NCI-H446 treated with DMSO at 0.1 percent for 48 hours (cell line): ENCODE measurements around the gene RAB44.
A peak's percentile ranks its signal among the peaks of the same experiment; 100 is the strongest.
"Not testable (repeated sequence)": the region's sequence is repeated elsewhere in the genome, so short reads cannot be mapped to it uniquely, and the experiment has no call there.

Source experiments
- DNase-seq: peaks from one replicate; lab custom pipeline; 2025; lab: John Stamatoyannopoulos, UW

Gene RAB44

DNA sequence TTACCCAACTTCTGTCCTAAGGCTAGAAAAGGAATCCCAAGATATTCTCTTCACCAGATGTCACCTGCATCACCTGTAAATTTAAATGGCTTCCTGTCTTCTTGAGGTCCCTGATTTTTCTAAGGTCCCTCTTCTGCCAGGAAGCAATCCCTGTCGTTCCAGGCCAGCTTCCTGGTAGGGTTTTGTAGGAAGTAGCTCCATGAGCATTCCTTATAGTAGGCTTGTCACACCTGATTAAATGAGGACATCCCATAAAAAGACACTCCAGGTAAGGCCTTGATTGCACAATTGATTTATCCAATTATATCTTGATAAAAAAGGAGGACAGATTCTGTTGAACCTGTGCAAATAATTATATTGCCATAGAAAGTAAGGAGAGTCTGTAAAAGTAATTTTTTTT lies 8.7 kb downstream of the RAB44 start:
- DNase-seq: no peak

DNA sequence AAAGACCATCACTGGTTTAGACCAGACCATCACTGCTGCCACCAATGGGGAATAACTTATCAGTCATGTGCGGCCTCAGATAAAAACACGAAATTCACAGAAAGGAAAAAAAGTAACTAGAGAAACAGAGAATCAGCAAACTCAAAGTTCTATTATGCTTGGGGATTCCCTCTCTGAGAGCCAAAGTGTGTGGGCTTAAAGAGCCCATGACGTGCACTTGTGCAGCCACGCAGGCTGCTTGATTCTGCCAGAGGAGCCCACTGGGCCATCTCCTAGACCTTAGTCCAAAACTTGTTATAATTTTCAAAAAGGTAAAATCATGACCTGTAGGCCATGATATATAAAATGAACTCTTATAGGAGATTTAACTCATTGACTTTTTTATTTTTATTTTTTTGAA lies 15.2 kb downstream of the RAB44 start:
- DNase-seq: no peak

DNA sequence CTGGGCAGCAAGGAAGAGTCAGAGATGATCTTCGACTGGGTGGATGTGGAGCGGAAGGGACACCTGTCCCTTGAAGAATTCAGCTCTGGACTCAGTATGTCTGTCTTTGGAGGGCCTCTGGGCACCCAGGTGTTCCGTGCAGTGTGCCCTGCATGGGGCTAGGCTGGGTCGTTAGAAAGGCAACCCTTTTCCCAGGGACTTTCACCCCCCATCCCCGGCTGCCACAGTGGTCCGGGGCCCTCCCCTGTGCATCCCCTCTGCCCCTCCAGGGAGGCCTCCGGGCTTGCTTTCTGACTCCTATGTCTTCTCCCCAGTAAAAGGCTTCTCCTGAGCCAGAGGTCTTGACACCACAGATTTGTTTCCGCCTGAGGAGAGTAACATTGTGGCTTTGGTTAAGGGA lies 16.2 kb downstream of the RAB44 start:
- DNase-seq: no peak

DNA sequence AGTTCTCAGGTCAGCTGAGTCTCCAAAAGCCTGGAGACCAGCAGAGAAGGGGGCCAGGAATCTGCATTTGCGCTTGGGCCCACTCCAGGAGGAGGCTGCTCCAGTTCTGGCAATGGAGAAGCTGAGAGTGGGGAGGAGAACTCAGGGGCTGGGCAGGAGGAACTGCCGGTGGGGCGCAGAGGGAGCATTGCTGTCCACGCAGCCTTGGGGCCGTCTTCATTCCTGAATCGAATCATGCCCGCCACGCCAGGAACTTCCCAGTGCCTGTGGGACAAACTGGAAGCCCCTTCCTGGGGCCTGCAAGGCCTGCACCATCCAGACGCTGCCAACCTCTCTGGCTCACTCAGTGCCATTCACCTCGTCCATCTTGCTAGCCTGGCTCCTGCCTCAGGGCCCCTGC lies 16.9 kb downstream of the RAB44 start:
- no peak for DNase-seq

DNA sequence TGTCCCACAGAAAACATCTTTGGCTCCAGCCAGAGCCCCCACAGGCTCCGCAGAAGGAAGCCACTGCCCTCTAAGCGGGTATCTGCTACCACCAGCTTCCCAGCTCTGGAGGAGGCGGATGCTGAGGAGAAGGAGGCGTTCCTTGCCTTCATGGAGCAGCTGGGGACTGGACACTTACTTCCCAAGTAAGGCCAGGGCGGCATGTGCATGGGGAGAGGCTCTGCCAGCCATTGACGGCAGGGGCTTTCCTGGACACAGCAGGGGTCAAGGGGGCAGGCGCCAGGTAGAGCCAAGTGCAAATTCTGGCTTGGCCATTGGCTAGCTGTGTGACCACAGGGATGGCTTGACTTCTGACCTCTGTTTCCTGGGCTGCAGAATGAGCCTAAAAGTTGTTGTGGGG lies 17.8 kb downstream of the RAB44 start:
- DNase-seq: no peak

DNA sequence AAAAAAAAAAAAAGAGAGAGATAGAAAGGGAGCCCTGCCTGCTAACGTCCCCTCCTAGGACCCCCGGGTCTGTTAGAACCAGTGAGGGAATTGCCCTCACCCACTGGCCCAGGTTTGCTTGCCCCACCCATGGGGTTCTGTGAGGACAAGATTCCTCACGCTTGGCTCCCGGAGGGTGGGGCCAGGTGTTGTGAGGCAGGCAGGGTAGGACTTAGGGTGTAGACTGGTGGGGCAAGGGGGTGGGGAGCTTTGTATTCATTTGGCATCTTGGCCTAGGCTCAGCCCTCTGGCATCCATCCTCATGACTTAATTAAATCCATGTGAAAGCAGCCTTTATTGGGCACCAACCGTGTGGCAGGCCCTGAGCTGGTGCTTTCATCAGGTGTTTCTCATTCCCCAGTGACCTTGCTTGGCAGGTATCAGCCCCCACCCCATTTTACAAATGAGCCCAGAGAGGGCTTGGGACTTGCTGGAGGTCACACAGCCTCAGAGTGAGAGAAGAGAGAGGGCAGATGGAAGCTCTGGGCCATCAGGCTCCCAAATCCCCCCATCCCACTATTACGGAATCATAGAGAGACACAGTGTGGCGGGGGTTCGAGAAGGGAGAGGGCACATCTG lies 19.0 kb downstream of the RAB44 start:
- no peak for DNase-seq

DNA sequence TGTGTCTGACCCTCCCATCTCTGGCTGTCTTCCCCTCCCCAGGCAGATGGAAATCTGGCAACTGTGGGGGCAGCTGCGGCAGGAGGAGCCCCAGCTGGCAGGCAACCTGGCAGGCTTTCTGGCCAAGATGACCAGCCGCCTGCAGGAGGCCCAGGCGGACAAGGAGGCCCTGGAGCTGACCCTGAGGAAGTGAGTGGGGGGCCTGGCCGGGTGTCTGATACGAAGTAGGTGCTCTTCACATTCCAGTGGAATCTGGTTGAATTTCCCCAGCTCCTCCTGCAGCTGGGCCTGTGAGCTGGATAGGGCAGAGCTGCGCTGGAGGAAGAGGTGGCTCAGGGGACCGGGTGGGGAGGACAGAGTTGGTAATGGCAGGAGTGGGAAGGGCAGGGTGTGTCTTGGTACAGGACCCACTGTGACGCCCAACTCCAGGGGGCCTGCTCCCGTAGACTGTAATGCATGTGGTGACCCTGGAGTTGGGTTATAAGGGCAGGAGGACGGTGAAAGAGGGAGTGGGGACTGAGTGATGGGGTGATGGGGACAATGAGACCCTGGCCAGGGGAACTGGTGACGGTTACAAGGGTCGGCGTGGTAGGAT lies 19.7 kb downstream of the RAB44 start:
- no peak for DNase-seq

DNA sequence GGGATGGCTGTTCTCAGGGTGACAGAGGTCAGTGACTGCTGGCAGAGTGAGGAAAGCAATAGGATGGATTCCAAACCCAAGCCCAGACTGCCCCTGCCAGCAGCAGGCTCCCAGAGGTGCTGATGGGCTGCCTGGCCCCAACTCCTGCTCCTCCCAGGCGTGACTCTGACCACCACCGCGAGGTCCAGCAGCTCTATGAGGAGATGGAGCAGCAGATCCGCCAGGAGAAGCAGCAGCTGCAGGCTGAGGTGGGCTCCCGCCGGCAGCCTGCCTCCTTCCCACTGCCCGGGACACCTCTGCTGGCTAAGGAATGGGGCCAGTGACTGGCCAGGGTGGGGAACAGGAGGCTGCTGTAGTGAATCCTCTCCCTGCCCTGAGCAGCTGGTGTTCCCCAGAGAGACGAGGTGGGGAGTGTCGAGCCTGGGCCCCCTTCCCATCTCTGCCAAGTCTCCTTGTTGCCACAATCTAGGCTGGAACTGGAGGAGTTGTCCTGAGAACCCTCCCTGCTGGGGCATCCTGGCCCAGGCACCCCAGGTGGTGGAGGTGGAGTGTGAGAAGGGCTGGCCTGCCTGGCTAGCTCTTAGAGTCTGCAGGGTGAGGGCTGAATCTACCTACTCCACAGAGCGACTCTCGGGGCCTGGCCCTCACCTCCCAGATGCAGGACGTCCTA lies 20.4 kb downstream of the RAB44 start:
- DNase-seq: no peak

DNA sequence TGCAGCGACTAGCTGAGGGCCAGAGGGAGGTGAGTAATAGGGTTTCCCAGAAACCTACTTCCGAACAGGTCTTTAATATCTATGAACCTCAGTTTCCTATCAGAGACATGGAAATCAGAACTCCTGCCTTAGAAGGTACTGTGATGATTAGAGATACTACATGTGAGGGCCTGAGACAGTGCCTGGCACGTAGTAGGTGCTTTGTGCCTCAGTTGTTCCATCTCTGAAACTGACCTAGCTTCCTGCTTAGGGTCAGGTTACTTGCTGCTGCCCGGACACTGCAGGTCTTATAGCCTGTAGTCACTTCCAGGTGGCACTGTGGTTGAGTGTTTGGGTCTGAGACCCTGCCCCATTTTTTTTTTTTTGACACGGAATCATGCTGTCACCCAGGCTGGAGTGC lies 20.9 kb downstream of the RAB44 start:
- DNase-seq: no peak

DNA sequence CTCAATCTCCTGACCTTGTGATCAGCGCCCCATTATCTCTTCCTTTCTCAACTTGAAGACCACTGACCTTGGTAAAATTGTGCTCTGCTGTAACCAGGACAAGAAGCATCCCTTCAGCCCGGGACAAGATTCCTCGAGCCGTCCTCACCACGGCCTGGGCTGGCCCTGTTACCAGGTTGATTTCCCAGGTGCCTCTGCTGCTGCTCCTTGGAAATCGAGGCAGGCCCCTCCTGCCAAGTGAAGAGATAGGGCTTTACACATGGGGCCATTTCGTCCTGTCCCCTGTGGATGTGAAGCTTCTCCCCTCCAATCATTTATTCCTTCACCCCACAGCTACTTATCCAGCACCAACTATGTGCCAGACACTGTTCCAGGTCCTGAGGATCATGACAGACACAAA lies 21.5 kb downstream of the RAB44 start:
- no peak for DNase-seq

DNA sequence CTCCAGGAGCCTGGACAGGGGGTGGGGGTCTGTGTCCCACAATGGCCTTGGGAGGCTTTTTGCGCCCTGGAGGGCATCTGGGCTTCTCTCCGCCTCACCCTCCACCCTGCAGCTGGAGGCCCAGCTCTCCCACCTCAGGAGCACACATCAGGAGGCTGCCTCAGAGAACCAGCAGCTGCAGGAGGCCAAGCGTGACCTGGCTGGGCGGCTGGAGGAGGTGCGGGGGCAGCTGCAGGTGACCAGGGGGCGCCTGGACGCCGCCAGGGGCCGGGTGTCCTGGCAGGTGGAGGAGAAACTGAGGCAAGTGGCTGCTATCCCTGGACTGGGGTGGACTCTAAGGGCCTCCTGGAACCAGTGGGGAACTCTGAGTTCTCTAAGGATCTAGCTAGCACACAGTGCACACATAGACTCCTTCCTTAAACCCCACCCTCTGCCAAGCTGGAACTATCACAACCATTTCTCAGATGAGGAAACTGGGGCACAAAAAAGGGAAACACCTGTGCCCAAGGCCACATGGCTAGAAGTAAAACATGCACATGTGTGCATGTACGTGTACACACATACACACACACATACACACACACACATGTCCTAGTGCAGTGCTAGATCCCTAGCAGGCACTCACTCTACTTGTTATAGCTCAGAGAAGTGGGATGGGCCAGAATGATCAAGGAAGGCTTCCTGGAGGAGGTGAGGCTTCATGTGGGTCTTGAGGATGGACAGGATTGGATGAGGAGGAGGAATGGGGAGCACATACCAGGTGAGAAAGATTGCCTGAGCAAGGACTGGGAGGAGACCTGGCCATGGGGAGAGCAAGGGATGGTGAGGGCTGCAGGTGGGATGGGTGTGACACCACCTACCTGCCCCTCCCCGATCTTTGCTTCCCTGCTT lies 22.9 kb downstream of the RAB44 start:
- no peak for DNase-seq

DNA sequence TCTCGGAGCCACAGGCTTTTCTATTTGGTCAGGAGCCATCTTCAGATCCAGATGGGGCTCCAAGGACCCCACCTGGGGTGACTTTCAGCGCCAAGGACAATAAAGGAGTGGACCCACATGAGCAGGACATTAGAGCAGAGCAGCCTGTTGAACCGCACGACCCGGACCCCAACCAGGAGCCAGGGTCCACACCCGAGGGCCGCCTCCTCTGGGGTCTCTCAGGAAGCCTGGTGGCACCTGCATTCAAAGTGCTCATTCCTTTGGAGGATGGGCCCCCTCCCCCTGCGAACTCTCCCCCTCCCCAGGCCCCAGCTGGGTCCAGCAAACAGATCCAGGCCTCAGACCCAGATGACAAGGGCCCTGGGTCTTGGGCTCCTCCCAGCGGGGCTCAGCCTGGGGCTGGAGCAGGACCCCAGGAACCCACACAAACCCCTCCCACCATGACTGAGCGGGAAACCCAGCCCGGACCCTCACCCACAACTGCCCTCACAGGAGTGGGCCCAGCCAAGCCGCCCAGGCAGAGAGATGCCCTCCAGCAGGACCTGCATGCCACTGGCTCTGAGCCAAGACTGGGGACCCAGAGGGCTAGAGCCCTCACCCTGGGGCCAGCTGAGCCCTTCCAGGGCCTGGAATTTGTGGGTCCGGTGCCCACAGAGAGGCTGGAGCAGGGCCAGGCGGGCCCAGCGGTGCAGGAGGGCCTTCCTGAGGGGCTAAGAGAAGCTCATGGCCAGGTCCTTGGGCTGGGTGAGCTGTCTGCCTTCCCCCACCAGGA lies 23.9 kb downstream of the RAB44 start:
- DNase-seq: no peak

DNA sequence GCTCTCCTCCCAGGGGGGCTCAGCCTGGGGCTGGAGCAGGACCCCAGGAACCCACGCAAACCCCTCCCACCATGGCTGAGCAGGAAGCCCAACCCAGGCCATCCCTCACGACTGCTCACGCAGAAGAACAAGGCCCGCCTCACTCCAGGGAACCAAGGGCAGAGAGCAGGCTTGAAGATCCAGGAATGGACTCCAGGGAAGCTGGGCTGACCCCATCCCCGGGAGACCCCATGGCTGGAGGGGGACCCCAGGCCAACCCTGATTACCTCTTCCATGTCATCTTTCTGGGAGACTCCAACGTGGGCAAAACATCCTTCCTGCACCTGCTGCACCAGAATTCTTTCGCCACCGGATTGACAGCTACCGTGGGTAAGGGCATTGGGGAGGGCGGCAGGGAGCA lies 24.7 kb downstream of the RAB44 start:
- DNase-seq: no peak

DNA sequence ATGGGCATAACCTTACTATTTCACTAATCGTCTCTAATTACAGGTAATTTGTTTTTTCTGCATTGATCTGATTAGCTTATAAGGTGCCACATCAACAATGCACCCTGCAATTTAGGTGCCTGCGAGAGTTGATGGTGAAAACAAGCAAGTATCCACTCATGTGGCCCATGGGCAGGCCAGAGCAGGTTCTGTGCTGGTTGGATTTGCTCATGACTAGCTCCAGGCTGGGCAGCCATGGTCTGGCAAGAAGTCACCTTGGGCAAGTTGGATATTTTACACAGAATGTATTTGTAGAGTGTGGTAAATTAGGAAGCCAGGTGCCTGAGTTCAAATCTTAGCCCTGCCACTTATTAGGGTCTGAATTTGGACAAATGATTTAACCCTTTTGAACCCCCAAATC lies 25.3 kb downstream of the RAB44 start:
- DNase-seq: no peak

DNA sequence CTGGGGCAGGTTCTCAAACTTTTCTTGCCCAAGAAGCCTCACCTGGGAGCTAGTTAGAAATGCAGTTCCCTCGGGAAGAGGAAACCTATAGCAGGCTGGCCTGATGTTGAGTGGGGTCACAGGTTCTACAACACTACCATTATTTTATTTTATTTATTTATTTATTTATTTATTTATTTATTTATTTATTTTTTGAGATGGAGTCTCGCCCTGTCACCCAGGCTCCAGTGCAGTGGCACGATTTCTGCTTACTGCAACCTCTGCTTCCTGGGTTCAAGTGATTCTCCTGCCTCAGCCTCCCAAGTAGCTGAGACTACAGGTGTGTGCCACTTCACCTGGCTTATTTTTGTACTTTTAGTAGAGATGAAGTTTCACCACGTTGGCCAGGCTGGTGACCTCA lies 26.4 kb downstream of the RAB44 start:
- DNase-seq: not testable (repeated sequence)

DNA sequence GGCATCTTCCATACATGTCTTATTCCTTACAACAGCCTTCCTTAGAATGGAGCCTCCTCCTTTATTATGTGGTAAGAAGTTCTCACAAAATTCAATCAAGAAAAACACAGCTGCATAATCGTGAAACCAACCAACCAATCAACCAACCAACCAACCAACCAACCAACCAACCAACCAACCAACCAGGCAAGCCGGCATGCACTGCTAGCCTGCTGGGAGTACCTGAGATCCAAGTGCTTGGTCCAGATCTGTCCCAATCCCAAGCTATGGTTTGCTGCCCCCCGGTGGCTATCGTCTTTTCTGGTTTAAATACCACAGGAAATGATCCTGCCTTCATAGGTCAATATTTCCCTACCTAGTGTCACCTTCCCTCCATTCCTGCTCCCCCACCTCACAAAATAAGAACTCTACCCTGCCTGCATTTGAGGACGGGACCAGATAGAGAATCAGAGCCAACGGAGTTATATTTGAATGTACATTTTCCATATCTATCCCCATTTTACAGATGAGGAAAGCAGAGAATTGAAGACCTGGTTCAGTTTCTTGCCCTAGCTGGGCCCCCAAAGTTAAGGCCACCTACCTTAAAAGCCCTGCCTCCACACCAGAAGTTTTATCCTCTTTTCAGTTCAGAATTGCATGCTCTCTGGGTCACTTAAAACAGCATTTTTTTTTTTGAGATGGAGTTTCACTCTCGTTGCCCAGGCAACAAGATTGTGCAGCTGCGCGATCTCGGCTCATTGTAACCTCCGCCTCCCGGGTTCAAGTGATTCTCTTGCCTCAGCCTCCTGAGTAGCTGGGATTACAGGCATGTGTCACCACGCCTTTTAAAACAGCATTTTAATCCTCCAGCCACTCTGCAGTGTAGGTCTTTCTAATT lies 27.1 kb downstream of the RAB44 start:
- DNase-seq: peak; percentile 44

DNA sequence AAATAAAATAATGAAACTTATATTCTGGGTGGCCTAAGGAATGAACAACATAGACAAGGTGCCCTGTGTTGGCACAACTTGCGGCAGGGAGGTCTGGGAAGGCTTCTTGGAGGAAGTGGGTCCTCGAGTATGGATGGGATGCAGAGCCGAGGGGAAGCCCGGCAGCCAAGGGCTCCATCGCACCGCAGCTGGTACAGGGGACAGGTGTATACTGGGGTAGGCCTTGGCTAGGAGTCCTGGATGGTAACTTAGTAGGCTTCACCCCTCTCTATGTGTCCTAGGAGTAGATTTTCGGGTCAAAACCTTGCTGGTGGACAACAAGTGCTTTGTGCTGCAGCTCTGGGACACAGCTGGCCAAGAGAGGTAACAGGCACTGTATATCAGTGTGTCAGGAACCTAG lies 28.0 kb downstream of the RAB44 start:
- DNase-seq: no peak

DNA sequence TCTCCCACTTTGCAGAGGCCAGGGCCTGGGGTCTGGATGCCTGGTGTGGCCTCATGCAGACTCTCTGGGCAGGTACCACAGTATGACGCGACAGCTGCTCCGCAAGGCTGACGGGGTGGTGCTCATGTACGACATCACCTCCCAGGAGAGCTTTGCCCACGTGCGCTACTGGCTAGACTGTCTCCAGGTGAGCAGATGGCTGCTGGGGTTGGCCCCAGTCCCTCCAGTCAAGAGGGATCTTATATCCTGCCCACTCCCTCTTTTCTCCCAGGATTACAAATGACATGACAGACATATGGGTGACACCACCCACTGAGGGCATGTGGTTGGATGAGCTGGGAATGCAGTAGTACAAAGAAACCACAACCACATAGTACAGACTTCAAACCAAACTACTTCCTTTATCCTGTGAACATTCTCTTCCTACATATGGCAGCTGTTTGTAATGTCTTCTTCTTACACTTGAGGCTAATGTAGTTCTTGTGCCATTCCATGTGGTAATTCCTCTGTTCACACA lies 29.9 kb downstream of the RAB44 start:
- no peak for DNase-seq

DNA sequence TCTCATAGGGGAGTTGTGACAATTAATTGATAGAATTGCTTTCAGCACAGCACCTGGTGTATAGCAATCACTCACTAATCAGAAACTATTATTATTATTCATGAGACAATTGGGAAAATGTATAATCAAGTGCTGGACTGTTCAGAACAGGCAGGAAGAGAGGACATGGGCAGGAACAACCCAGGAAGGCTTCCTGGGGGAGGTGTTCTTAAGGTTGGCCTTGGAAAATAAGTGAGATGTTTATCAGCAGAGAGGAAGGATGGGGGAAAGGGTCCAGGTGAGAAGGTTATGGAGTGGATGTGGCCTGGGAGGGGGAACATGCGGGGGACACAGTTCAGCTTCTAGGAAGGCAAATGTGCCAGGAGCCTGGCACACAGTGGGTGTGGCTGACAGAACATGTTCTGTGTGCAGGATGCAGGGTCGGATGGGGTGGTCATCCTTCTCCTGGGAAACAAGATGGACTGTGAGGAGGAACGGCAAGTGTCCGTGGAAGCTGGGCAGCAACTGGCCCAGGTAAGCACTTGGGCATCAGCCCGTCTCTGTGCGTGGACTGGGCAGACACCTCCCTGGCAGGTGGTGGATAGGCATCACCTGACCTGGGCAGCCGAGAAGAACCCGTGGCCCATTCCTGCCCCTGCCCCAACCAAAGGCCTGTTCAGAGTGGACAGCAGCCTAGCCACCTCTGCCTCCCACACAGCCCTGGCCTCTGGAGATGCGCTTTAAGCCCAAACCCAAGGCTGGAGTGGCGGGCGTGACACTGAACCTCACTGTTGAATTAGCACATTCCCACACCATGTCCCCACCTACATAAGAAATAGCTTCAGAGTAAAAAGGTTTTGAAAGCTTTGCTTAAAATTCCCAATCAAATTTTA lies 30.9 kb downstream of the RAB44 start:
- DNase-seq: no peak

DNA sequence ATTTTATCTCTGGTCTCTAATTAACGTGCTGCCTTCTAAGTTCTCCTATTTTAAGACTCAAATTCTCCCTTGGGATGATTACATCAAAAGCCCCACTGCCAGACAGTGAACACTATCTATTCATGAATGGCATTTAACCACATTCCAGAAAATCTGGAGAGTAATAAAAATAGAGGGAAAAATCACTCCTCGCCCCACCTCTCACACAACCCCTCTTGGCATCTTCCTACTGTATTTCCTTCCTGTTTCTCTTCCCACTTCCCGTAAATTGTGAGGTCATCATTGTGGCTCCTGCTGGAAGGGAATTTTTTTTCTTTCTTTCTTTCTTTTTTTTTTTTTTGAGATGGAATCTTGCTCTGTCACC lies 31.5 kb downstream of the RAB44 start:
- no peak for DNase-seq
